K562 (cell line): ENCODE results near the gene GPR27. TPM values are rescaled to one million over a fixed set of nuclear protein-coding genes. Genes with fewer than 3 reads are reported as not detected.

Experiments
- ATAC-seq: fragments of 200-7000 bp; cut with Tn5 transposase; 3 replicates; pipeline ENCODE4 v1.9.1; 2020; ENCODE audit warnings: moderate library complexity
- BruUV-seq: library from RNA; stranded (reverse); fragments of 400-500 nt; replicated peaks from 2 replicates; lab custom pipeline; 2021; lab: Mats Ljungman, UMichigan
- CTCF ChIA-PET: fragments of 300-600 bp; formaldehyde crosslinking; extraction: SDS; loops from one replicate; lab custom pipeline; 2021; ENCODE audit warnings: low intra/inter-chr PET ratio; lab: Yijun Ruan, JAX
- POLR2A ChIA-PET: fragments of 300-600, 350-650 bp; sonication (Branson Sonifier 250); formaldehyde crosslinking; extraction: SDS; loops from one replicate; lab custom pipeline; 2021; ENCODE audit warnings: antibody characterized with exemption, inconsistent platforms; lab: Yijun Ruan, JAX
- DNase-seq, 4 experiments: peaks; one replicate each; pipeline versions ENCODE4 v3.0.0 to v3.0.0-alpha.2; 2011 to 2018; ENCODE audit warnings: low spot score in 3 of 4, mixed read lengths in 3 of 4; ENCODE audit errors: extremely low read depth in 1 of 4
- FAIRE-seq: peaks from 2 replicates; lab custom pipeline; 2011; peaks lifted over from hg19 to GRCh38; lab: Jason Lieb, UNC
- H2AFZ ChIP-seq: 2 replicates; pipeline ENCODE4 v1.6.0; 2011; ENCODE audit warnings: low read depth, low read length, control low read depth, inconsistent platforms
- H3K27ac ChIP-seq: fragments of 200-600 bp; 3 replicates; pipeline ENCODE4 v1.8.0; 2011; ENCODE audit warnings: low read depth, mild to moderate bottlenecking, control low read depth, inconsistent platforms, low read length, moderate library complexity, mixed read lengths; ENCODE audit errors: extremely low read depth
- H3K27me3 ChIP-seq, 2 experiments: fragments of 300-600 bp in 1 of 2; 2 replicates in 1 of 2; 3 replicates in 1 of 2; pipeline versions ENCODE4 v1.6.0 to v1.8.0; 2011; ENCODE audit warnings: inconsistent platforms in 2 of 2, low read length in 2 of 2, mild to moderate bottlenecking in 1 of 2, mixed read lengths in 1 of 2, moderate library complexity in 1 of 2; ENCODE audit not compliant: control insufficient read depth in 2 of 2, insufficient read depth in 2 of 2
- H3K36me3 ChIP-seq: fragments of 300-600 bp; 3 replicates; pipeline ENCODE4 v1.8.0; 2011; ENCODE audit warnings: mild to moderate bottlenecking, low read length, inconsistent platforms; ENCODE audit not compliant: control insufficient read depth, insufficient read depth
- H3K4me1 ChIP-seq, 2 experiments: fragments of 200-600 bp in 1 of 2; replicated peaks in 1 of 2; 2 replicates in 1 of 2; 3 replicates in 1 of 2; pipeline versions ENCODE4 v1.5.1 to v1.8.0; 2011; ENCODE audit warnings: inconsistent platforms in 2 of 2, low read length in 2 of 2, mild to moderate bottlenecking in 1 of 2, mixed read lengths in 1 of 2, moderate library complexity in 1 of 2; ENCODE audit not compliant: control insufficient read depth in 2 of 2, insufficient read depth in 2 of 2
- H3K4me2 ChIP-seq: 2 replicates; pipeline ENCODE4 v1.6.1; 2011; ENCODE audit warnings: low read length, control low read depth, inconsistent platforms, mixed read lengths; ENCODE audit not compliant: insufficient read depth
- H3K4me3 ChIP-seq: fragments of 200-600 bp; sonication (generic), shearing (Covaris generic); 2 replicates; pipeline ENCODE4 v1.5.1; 2016; ENCODE audit warnings: control low read depth, inconsistent platforms
- H3K79me2 ChIP-seq: fragments of 200-600 bp; 3 replicates; pipeline ENCODE4 v1.8.0; 2011; ENCODE audit warnings: low read length, inconsistent platforms; ENCODE audit not compliant: control insufficient read depth, insufficient read depth
- H3K9ac ChIP-seq, 2 experiments: 2 replicates each; pipeline versions ENCODE4 v1.6.0 to v1.6.1; 2011; ENCODE audit warnings: low read depth in 2 of 2, low read length in 2 of 2, control low read depth in 1 of 2, inconsistent platforms in 1 of 2, mild to moderate bottlenecking in 1 of 2, mixed read lengths in 1 of 2; ENCODE audit not compliant: insufficient read depth in 1 of 2
- H3K9me1 ChIP-seq: one replicate; pipeline ENCODE4 v1.6.0; 2011; ENCODE audit warnings: inconsistent platforms, mild to moderate bottlenecking, low read length, moderate library complexity; ENCODE audit not compliant: control insufficient read depth, insufficient read depth
- H3K9me3 ChIP-seq: replicated peaks from 2 replicates; pipeline ENCODE4 v1.5.1; 2011; ENCODE audit warnings: low read depth, low read length, inconsistent platforms; ENCODE audit not compliant: control insufficient read depth, insufficient read depth
- H4K20me1 ChIP-seq: replicated peaks from 2 replicates; pipeline ENCODE4 v1.6.1; 2011; ENCODE audit warnings: low read length, inconsistent platforms, mixed read lengths; ENCODE audit not compliant: control insufficient read depth, insufficient read depth
- ARID1B ChIP-seq: fragments of 450-650 bp; IDR thresholded peaks from 2 replicates; pipeline ENCODE4 v1.6.1; 2016; ENCODE audit warnings: antibody characterized with exemption, mild to moderate bottlenecking, inconsistent platforms
- BACH1 ChIP-seq: fragments of 200-800 bp; sonication (Bioruptor generic); IDR thresholded peaks from 2 replicates; pipeline ENCODE4 v1.6.1; 2016; ENCODE audit warnings: missing genetic modification characterization, missing compliant biosample characterization
- BDP1 ChIP-seq: IDR thresholded peaks from 3 replicates; pipeline ENCODE4 v1.6.1; 2011; ENCODE audit not compliant: insufficient read length, insufficient read depth
- CREB3 ChIP-seq: fragments of 450-650 bp; conservative IDR thresholded peaks from 2 replicates; pipeline ENCODE4 v1.6.1; 2016; ENCODE audit warnings: missing genetic modification characterization, low read depth, mild to moderate bottlenecking, missing compliant biosample characterization, moderate library complexity
- GATAD2A ChIP-seq: fragments of 450-650 bp; IDR thresholded peaks from 2 replicates; pipeline ENCODE4 v1.6.1; 2017
- MEF2D ChIP-seq: conservative IDR thresholded peaks from 2 replicates; pipeline ENCODE4 v1.6.1; 2016; ENCODE audit warnings: low read depth, missing genetic modification characterization, missing compliant biosample characterization
- ZBTB40 ChIP-seq, 2 experiments: fragments of 450-650 bp in 1 of 2; sonication (generic) in 1 of 2; formaldehyde crosslinking in 1 of 2; IDR thresholded peaks; 2 replicates each; pipeline versions ENCODE4 v1.7.1 to v1.9.0; 2016 to 2022; ENCODE audit warnings: inconsistent platforms in 1 of 2, mild to moderate bottlenecking in 1 of 2, missing genetic modification reagents in 1 of 2
- ZBTB5 ChIP-seq: fragments of 450-650 bp; IDR thresholded peaks from 2 replicates; pipeline ENCODE4 v1.6.1; 2017; ENCODE audit warnings: antibody characterized with exemption
- ZBTB8A ChIP-seq: fragments of 450-650 bp; IDR thresholded peaks from 2 replicates; pipeline ENCODE4 v1.6.1; 2018; ENCODE audit warnings: mild to moderate bottlenecking, moderate library complexity; ENCODE audit not compliant: partially characterized antibody
- ZNF140 ChIP-seq: fragments of 250-450 bp; sonication (Bioruptor Pico); IDR thresholded peaks from 2 replicates; pipeline ENCODE4 v1.8.0; 2021; ENCODE audit warnings: moderate library complexity, mild to moderate bottlenecking, inconsistent platforms
- WGBS: fragments of 100-300 bp; shearing (Covaris generic); methylation state at CpG from one replicate; pipeline ENCODE4 v1.1.6; 2016; ENCODE audit warnings: low coverage, mixed read lengths; ENCODE audit not compliant: insufficient coverage; ENCODE audit errors: missing lambda C conversion rate; 5-methylcytosine and 5-hydroxymethylcytosine counted together
- in situ Hi-C: fragments of 300-500 bp; cut with MboI; formaldehyde crosslinking; loops from 4 replicates; pipeline ENCODE4 v1.15.0; 2018; ENCODE audit warnings: inconsistent platforms, mixed read lengths
- intact Hi-C: fragments of 100-400 bp; cut with micrococcal nuclease; formaldehyde crosslinking; loops from 2 replicates; pipeline ENCODE4 v1.14.2; 2022
- polyA plus RNA-seq, 8 experiments: library from polyadenylated mRNA; depleted of rRNA in 4 of 8; stranded (reverse) in 5 of 8; unstranded in 3 of 8; fragments of >200 nt; fragmentation: Nextera tagmentation in 2 of 8; fragmentation: Illumina TruSeq in 1 of 8; extraction: Ambion mirVana in 2 of 8; extraction: Trizol in 1 of 8; gene quantifications; 2 replicates each; pipeline versions ENCODE4 v1.2.1 to v1.2.3, GENCODE V29; 2011 to 2014; ENCODE audit warnings: inconsistent platforms in 1 of 8, missing spikeins in 1 of 8
- total RNA-seq, 7 experiments: library from RNA; depleted of rRNA in 6 of 7; stranded (reverse); fragments of >200 nt in 6 of 7; fragmentation: Illumina TruSeq in 2 of 7; extraction: Trizol in 2 of 7; gene quantifications; 2 replicates each; pipeline versions ENCODE4 v1.2.1 to v1.2.3, GENCODE V29; 2011 to 2021; ENCODE audit warnings: low replicate concordance in 1 of 7

The GPR27 gene
- total and polyA plus RNA-seq, 9 of the 15 experiments (the other 6 are each of a cell fraction or from before 2014, with no cell fraction given): not detected

DNA sequence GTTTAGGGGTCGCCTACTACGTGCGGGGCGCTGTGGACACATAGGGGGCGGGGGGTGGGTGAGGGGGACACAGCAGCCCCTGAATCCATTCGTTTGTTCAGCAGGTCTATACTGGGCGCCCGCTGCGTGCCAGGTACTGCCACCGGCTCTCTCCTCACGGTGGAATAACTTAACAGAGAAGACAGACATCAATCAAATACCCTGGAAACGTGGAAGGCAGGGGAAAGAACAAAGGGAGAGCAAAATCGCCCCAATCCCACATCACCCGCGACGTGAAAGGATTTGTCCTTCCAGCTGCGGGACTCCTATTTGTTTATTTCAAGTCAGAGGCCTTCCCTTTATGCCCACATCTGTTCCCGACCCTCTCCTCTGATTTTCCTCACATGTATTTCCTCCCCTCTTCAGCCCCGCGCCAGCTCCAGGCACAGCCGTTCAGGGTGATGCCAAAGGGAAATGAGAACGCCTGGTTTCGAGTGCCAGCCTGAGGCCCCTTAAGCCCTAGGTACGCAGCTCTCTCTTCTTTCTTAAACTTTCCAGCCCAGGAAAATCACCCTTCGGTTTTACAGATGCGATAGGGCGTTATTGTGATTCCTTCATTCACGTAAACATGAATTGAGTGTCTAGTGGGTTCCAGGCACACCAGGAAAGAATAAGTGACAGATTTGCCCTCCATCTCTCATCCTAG, 32.0 kb downstream of the GPR27 start:
- in situ Hi-C loops: no loop called here
- no peak for TF ChIP-seq MEF2D (tag)
- TF ChIP-seq ZBTB8A: no peak
- TF ChIP-seq ZBTB5: no peak
- TF ChIP-seq ZBTB40 (IDR thresholded peaks at IDR 0.05): no peak
- TF ChIP-seq ZBTB40 (CRISPR knock-in tag; IDR thresholded peaks at IDR 0.05): no peak
- TF ChIP-seq CREB3: no peak
- no peak for TF ChIP-seq BDP1
- no peak for TF ChIP-seq BACH1 (tag)
- no peak for TF ChIP-seq GATAD2A
- TF ChIP-seq ZNF140 (CRISPR knock-in tag): no peak
- TF ChIP-seq ARID1B: no peak

More for the DNA sequence above, 32.0 kb downstream of the GPR27 start:
- no peak overlapping the region for H2AFZ ChIP-seq
- H3K4me1 ChIP-seq: peaks cover 0 to 5% of the 10 kb centered on the region in 2 experiments; a peak in 3 of 5 replicates
- ChIA-PET POLR2A (no interaction called here), CTCF (no interaction called here)
- H3K27ac ChIP-seq: no peak overlapping the region
- intact Hi-C loops: no loop called here
- no peaks in the 10 kb centered on the region for H3K79me2 ChIP-seq
- H3K9ac ChIP-seq: no peak overlapping the region
- no peaks in the 10 kb centered on the region for H3K9me1 ChIP-seq
- no peaks in the 10 kb centered on the region for H3K27me3 ChIP-seq
- FAIRE-seq: no peak
- H3K4me3 ChIP-seq: no peak overlapping the region
- no TSS peak for BruUV-seq
- no peaks in the 10 kb centered on the region for H3K36me3 ChIP-seq
- WGBS: 48% methylated on average over 14 of the region's 28 CpGs
- H4K20me1 ChIP-seq: no peaks in the 10 kb centered on the region
- no peaks in the 10 kb centered on the region for H3K9me3 ChIP-seq
- no peak for DNase-seq
- no peak for ATAC-seq
- H3K4me2 ChIP-seq: no peak overlapping the region
